HG03135 (cell line): ENCODE data around the gene FOXN4.

Source experiments
- ATAC-seq: cut with Tn5 transposase; IDR thresholded peaks from one replicate; pipeline ENCODE4 v1.9.1; 2021; ENCODE audit warnings: mild to moderate bottlenecking, moderate library complexity; ENCODE audit not compliant: unreplicated experiment

The FOXN4 gene

DNA sequence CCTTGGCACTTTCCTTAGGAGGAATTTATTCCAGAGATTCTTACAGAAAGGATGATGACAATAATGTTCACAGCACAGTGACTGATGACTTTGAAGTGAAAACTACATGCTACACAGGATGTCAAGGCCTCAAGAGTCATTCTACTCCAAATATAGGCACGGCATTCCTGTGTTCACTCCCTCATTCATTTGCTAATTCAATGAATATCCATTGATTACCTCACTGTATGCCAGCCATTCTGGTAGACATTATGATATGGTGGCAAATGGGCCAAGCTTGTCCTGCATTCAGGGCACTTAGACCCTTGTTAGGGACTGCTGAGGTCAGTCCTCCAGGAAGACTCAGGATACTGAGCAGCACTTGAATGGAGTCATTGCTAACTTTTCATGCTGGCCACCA is 48.0 kb downstream of the FOXN4 start:
- ATAC-seq = no peak

DNA sequence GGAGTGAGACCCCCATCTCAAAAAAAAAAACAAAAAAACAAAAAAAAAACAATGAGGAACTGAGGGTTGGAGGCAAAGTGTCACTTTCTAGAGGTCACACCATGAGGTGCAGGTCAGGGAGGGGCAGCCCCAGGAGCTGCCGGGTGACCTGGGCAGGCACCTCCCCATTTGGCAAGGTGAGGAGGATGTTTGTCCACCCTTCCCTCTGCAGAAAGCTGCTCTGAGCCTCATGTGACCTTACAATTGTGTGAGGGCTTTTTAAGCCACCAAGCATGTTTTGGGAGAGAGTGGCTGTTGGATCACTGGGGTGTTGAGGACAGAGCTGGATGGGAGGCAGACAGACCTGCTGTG is 49.6 kb downstream of the FOXN4 start:
- ATAC-seq = no peak

DNA sequence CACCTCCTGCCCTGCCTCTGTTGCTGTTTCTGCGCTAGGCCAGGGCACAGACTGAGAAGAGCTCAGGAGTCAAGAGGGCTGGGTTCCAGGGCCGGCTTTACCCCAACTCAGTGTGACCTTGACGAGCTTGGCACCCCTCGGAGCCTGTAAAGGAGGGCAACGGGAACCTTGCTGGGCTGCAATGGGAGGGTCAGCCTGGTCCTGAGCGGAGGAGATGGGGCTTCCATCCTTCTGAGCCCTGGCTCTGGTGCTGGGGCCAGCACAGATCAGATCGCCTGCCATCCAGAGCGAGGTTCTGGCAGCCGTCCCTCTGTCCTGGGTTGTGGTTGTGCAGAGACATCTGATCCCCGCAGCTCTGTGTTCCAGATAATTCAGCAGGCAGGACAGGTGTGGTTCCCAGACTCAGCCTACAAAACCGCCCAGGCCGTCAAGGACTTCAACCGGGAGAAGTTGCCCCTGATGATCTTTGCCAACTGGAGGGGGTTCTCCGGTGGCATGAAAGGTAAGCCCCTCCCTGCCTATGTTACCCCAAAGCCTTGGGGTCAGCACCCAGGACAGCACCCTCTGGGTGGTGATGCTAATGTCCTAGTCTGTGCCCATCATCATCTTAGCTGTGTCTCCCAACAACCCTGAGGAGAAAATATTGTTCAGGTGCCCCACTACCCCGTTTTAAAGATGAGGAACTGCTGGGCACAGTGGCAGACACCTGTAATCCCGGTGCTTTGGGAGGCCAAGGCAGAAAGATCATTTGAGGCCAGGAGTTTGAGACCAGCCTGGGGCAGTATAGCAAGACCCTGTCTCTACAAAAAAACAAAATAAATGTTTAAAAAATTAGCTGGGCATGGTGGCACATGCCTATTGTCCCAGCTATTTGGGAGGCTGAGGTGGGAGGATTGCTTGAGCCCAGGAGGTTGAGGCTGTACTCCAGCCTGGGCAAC is 50.2 kb downstream of the FOXN4 start:
- no peak for ATAC-seq

DNA sequence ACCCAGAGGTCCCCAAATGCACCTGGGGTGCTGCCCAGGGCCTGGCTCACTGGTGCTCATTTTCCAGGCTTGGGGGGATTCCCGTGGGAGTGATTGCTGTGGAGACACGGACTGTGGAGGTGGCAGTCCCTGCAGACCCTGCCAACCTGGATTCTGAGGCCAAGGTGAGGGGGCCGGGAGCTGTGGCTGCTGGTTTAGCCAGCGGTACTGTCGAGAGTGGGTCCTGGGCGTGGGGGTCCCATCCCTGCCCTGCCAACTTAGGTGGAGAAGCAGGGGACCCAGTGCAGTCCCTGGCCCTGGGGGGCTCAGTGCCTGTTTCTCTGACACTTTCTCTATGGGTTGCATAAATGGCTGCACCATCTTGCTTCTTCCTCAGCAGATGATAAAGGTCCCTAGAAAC is 50.9 kb downstream of the FOXN4 start:
- no peak for ATAC-seq

DNA sequence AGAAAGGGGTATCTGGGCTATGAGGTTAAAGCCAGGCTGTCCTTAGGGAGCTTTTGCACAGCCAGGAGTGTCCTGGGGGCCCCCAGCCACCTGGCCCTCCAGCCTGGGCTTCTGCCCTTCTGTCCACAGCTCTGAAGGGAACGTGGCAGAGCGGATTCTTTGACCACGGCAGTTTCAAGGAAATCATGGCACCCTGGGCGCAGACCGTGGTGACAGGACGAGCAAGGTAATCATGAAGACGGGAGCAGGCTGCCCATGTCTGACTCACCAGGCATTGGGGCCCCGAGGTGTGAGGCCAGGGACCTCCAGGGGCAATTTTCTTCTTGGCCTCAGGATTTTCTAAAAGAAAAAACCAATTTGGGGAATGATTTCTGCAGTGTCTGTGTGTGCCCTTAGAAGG is 53.1 kb downstream of the FOXN4 start:
- no peak for ATAC-seq

DNA sequence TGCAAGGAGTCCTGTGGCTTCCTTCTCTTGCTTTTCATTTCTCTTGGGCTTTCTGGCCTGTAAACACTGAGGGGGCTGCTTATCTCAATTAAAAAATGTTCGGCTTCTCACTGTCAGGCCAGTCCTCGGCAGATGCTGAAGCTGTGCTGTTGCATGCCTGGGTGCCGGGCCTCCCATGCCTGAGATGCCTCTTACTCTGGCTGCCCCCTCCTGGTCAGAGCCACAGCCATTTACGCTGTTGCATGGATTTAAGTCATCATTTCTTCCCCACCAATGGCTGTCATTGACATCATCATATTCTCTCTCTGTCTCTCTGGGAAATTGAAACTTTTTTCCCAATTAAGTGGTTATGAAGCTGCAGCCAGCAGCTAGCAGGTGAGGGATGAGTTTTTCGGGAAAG is 53.7 kb downstream of the FOXN4 start:
- no peak for ATAC-seq

DNA sequence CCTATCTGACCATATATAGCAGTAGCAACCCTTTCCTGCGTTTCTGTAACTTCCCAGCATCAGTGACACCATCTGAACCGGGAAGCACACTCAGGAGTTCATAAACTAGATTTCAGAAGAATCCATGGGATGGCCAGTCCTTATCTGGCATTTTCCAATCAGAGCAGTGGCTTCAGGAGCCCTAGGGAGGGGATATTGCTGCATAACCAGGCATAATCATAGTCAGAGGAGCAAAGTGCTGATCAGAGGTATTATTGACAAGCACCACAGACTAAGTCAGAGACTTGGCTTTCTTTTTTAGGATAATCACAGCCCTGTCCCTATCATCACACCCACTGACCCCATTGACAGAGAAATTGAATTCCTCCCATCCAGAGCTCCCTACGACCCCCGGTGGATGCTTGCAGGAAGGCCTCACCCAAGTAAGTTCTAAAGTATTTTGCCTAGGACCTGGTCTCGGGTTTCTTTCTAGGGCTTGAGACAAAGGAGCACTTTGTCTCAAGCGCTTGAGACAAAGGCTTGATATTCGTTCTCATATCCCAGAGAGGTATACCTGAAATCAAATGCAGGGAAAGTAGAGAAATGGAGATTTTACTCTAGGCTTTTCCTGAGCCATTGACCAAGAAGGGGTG is 55.1 kb downstream of the FOXN4 start:
- ATAC-seq = no peak

DNA sequence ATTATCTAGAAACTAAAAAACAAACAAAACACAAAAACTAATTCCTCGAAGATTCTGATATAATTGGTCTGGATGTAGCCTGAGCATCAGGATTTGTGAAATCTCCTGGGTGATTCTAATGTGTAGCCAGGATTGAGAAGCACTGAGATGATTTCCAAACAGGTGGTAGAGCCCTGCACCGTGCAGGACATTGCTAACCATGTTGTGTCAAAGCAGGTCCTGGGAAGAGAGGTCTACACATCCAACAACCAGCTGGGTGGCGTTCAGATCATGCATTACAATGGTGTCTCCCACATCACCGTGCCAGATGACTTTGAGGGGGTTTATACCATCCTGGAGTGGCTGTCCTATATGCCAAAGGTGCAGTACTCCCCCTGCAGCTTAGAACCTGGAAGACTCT is 56.3 kb downstream of the FOXN4 start:
- ATAC-seq = no peak

DNA sequence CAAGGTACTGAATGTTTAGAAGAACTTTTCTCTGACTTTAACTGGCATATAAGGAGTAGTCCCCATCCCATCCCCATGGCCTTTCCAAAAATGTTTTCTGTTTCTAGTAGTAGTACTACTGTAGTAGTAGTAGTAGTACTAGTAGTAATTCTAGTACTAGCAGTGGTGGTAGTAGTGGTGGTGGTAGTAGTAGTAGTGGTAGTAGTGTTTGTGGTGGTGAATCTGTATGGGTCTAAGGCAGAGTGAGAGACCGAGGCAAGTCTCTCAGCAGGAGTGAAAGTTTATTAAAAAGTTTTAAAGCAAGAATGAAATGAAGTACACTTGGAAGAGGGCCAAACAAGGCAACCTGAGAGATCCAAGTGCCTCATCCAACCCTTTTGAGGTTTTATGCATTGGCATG is 58.6 kb downstream of the FOXN4 start:
- no peak for ATAC-seq

DNA sequence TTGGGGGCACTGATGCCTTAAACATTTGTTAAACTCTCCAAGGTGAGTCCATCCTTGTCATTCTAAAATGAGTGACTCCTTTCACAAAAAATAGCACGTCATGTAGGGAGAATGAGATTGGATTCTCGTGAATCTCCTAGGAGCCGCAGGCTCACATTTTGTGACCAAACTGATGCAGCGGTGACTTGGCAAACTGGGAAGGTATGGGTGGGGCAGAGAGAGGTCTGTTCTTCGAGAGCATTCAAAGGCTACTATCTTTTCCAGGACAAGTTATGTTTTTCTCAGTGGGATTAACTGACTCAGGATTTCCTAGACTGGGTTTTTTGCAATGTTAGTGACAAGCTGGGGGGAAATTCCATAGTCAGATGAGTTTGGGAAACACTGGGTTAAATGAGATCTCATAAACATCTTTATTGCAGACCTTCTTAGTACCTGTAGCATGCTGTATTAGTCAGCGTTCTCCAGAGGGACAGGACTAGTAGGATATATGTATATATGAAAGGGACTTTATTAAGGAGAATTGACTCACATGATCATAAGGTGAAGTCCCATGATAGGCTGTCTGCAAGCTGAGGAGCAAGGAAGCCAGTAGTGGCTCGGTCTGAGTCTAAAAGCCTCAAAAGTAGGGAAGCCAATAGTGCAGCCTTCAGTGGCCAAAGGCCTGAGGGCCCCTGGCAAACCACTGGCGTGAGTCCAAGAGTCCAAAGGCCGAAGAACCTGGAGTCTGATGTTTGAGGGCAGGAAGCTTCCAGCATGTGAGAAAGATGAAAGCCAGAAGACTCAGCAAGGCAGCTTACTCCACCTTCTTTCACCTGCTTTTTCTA is 61.0 kb downstream of the FOXN4 start:
- ATAC-seq = no peak

DNA sequence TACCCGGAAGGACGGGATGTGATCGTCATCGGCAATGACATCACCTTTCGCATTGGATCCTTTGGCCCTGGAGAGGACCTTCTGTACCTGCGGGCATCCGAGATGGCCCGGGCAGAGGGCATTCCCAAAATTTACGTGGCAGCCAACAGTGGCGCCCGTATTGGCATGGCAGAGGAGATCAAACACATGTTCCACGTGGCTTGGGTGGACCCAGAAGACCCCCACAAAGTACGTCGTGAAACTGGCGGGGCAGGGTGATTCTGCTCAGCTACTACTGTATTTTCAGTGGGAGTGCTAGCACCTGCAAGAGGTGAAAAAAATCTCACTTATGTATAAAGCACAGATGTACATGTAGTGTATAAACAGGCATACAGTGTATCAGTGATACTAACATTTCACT is 62.9 kb downstream of the FOXN4 start:
- no peak for ATAC-seq

DNA sequence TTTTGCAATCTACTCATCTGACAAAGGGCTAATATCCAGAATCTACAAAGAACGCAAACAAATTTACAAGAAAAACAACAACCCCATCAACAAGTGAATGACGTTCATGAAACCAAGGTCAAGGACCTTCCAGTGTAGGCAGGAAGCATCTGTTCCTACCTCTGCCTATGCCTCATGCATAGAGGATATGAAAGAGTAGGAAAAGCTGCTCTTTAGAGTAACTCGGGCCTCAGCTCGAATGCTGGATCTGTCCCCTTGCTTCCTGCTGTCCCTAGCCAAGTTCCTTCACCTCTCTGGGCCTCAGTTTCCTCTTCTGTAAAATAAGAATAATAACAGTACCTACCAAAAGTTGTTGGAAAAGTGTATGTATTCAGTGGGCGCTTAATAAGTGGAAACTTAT is 65.0 kb downstream of the FOXN4 start:
- ATAC-seq = no peak

DNA sequence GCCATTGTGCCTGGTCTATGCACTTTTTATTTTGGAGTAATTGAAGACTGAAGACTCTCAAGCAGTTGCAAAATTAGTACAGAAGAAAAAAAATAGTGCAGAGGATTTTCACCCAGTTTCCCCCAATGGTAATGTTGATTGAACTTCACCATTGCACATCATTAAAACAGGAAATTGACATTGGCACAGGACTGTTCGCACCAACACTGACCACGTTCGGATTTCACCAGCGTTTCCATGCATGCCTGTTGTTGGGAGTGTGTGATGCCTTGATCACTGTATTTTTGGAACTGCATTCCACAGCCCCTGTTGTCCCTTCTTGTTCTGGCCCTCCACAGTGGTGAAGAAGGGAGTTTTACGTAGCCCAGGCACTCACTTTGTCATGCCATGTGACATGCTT is 67.1 kb downstream of the FOXN4 start:
- ATAC-seq = no peak

DNA sequence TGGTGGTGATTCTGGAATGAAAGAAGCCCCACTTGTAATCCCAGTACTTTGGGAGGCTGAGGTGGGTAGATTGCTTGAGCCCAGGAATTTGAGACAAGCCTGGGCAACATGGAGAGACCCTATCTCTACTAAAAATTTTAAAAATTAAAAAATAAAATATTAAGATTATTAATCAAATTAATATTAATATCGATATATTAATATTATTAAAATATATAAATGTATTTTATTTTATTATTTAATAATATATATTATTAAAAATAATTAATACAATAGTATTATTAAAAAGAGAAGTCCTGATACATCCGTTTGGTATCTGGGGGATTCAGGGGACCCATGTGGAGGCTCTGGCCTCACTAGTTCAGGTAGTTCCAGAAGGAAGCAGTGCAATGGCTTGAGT is 68.7 kb downstream of the FOXN4 start:
- no peak for ATAC-seq

DNA sequence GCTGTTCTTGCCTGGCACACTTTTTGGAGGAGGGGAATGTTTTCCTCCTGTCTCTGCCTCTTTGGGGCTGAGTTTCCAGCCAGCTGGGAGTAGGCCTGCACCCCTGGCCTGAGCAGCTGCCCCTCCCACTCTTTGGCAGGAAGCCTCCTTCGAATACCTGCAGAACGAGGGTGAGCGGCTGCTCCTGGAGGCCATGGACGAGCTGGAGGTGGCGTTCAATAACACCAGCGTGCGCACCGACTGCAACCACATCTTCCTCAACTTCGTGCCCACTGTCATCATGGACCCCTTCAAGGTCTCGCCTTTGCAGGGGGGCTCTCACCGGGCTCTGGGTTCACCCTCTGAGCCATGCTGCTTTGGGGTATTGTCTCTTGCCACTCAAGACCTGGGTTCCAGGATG is 69.4 kb downstream of the FOXN4 start:
- no peak for ATAC-seq

DNA sequence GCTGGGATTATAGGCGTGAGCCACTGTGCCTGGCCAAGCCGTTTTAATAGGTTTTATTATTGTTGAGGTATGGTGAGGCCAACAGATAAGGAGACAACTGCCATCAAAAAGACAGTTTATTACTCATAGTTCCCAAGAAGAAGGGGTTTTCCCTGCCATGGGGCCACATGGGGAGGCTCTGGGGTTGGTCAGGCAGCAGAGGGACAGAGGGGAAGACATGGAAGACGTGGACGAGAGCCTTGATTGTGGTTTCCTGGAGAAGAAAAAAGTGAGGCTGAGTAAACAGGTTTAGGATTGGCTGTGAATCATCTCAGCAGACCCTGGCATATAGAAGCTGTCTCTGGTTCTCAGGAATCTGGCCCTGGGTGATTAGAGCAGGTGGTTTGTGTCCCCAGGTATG is 69.9 kb downstream of the FOXN4 start:
- ATAC-seq = no peak

DNA sequence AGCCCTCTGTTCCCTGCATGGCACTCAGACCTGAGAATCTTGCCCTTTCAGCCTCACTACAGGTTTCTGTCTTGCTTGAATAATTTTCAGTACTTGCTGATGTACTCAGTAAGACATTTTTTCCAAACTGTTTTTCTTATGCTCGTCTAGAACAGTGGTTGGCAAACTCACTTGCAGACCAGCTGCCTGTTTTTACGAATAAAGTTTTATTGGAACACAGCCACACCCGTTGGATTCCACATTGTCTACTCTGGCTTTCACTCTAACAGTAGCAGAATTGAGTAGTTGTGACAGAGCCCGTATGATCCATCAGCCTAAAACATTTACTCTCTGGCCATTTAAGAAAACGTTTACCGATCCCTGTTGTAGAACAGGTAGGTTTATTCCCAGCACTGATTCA is 72.8 kb downstream of the FOXN4 start:
- no peak for ATAC-seq

DNA sequence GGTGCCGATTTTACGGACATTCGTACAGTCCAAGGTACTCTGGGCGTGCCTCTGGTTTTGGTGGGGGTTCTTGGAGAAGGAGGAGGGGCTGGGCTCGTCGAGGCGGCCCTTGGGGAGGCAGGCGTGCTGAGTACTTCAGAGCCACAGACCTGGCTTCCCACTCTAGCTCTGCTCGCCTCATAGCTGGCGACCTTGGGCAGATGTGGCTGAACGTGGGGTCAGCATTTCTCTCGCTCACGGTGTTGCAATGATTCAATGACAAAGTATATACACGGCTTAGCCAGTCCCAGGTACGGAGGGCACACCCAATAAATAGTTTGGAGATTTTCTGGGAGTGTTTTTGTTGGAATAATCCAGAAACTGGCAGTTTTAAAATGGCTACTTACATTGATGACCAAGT is 75.1 kb downstream of the FOXN4 start:
- no peak for ATAC-seq

DNA sequence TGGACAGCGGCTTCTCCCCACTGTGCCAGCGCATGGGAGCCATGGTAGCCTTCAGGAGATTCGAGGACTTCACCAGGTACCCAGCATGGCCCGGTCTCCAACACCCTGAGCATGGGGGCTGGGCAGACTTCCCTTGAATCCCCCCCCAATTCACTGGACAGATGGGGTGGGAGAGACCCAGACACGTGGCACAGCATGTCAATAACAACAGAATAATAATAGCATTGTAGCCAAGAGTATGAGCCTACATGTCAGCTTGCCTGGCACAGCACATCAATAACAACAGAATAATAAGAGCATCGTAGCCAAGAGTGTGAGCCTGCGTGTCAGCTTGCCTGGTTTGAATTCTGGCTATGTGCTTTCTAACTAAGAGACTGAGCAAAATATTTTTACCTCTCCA is 76.4 kb downstream of the FOXN4 start:
- no peak for ATAC-seq

DNA sequence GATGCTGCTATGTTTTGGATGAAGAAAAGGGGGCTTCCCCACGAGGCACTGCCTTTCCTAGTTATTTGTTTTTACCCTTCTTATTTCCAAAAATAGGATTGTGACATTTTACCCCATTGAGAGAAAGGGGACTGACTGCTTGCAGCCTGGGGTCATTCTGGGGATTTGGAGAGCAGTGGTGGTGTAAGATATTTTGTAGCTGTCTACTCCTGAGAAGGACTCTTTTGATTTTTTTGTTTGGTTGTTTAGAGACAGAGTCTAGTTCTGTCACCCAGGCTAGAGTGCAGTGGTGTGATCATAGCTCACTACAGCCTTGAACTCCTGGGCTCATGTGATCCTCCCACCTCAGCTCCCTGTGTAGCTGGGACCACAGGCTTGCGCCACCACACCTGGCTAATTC is 78.9 kb downstream of the FOXN4 start:
- ATAC-seq = no peak

DNA sequence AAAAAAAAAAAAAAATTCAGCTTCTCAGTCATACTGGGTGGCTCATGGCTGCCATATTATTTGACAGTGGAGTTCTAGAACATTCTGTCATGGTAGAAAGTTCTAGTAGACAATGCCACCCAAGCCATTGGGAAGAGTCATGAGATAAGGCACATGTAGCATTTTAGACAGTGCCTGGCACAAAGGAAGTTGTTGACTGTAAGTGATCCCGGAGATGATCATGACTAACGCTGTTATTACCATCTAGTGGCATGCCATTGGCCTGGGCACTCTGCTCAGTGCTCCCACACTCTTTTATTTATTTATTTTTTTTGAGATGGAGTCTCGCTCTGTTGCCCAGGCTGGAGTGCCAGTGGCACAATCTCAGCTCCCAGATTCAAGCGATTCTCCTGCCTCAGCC is 80.4 kb downstream of the FOXN4 start:
- no peak for ATAC-seq
